Smooth muscle cell (in vitro differentiated cells): ENCODE data around the gene SUPT3H. TPM values are rescaled to one million over a fixed set of nuclear protein-coding genes. Genes with fewer than 3 reads are reported as not detected.
A peak's percentile ranks its signal among the peaks of the same experiment; 100 is the strongest.

Experiments
- DNase-seq: peaks from one replicate; lab custom pipeline; 2025; ENCODE audit not compliant: unreplicated experiment; lab: John Stamatoyannopoulos, UW
- H2AFZ ChIP-seq: fragments of 200-600 bp; sonication (generic); 2 replicates; pipeline ENCODE4 v1.6.0; 2016; ENCODE audit warnings: antibody characterized with exemption, low read depth, mild to moderate bottlenecking
- H3F3A ChIP-seq: fragments of 200-600 bp; sonication (generic); 2 replicates; pipeline ENCODE4 v1.6.0; 2017; ENCODE audit warnings: antibody characterized with exemption, low read depth
- H3K27ac ChIP-seq: fragments of 200-600 bp; sonication (generic); 2 replicates; pipeline ENCODE4 v1.5.1; 2016; ENCODE audit warnings: low read depth, mild to moderate bottlenecking
- H3K27me3 ChIP-seq: fragments of 200-600 bp; sonication (generic); 2 replicates; pipeline ENCODE4 v1.6.1; 2016; ENCODE audit warnings: low read depth, mild to moderate bottlenecking
- H3K36me3 ChIP-seq: fragments of 200-600 bp; sonication (generic); 2 replicates; pipeline ENCODE4 v1.5.1; 2016; ENCODE audit warnings: low read depth
- H3K4me1 ChIP-seq: fragments of 200-600 bp; sonication (generic); 2 replicates; pipeline ENCODE4 v1.5.1; 2016; ENCODE audit warnings: low read depth
- H3K4me2 ChIP-seq: fragments of 200-600 bp; sonication (generic); 2 replicates; pipeline ENCODE4 v1.6.0; 2016; ENCODE audit warnings: mild to moderate bottlenecking
- H3K4me3 ChIP-seq: fragments of 200-600 bp; sonication (generic); 2 replicates; pipeline ENCODE4 v1.5.1; 2016; ENCODE audit warnings: mild to moderate bottlenecking
- H3K79me2 ChIP-seq: fragments of 200-600 bp; sonication (generic); 2 replicates; pipeline ENCODE4 v1.6.0; 2016; ENCODE audit warnings: low read depth, mild to moderate bottlenecking
- H3K9ac ChIP-seq: fragments of 200-600 bp; sonication (generic); 2 replicates; pipeline ENCODE4 v1.6.0; 2016; ENCODE audit warnings: low read depth
- H3K9me3 ChIP-seq: fragments of 200-600 bp; sonication (generic); replicated peaks from 2 replicates; pipeline ENCODE4 v1.5.1; 2016; ENCODE audit warnings: low read depth
- H4K20me1 ChIP-seq: fragments of 200-600 bp; sonication (generic); 2 replicates; pipeline ENCODE4 v1.6.0; 2016; ENCODE audit warnings: low read depth
- CTCF ChIP-seq: fragments of 200-600 bp; sonication (generic); IDR thresholded peaks from 2 replicates; pipeline ENCODE4 v1.5.1; 2017; ENCODE audit warnings: borderline replicate concordance, mild to moderate bottlenecking, antibody characterized with exemption; ENCODE audit not compliant: insufficient read depth, poor library complexity, severe bottlenecking
- WGBS: methylation state at CpG from one replicate; pipeline ENCODE4 v1.1.7; 2016; ENCODE audit warnings: low lambda C conversion rate; 5-methylcytosine and 5-hydroxymethylcytosine counted together
- polyA plus RNA-seq: library from polyadenylated mRNA; unstranded; fragments of >200 nt; fragmentation: Nextera tagmentation; extraction: Ambion mirVana; gene quantifications from 2 replicates; pipeline ENCODE4 v1.2.1, GENCODE V29; 2016
- total RNA-seq: library from RNA; depleted of rRNA; stranded (reverse); fragments of >200 nt; gene quantifications from 2 replicates; pipeline ENCODE4 v1.2.3, GENCODE V29; 2014

Gene SUPT3H
- total and polyA plus RNA-seq, 2 experiments from 2014 or later = 19.4 to 22.9 TPM

GRCh38 chr6:45386501-45386900 is 8.8 kb upstream of the SUPT3H start:
- Histone ChIP-seq H3K9ac (no peak overlapping the region), H3K27me3 (no peaks in the 10 kb centered on the region), H3K36me3 (no peaks in the 10 kb centered on the region), H3F3A (no peaks in the 10 kb centered on the region), H2AFZ (no peak overlapping the region), H3K4me3 (no peak overlapping the region), H3K79me2 (no peaks in the 10 kb centered on the region), H3K4me1 (no peaks in the 10 kb centered on the region), H3K4me2 (no peak overlapping the region), H4K20me1 (no peaks in the 10 kb centered on the region), H3K9me3 (no peaks in the 10 kb centered on the region), H3K27ac (no peak overlapping the region)
- TF ChIP-seq CTCF = no peak
- WGBS = 74% methylated on average over 3 of the region's 3 CpGs
- no peak for DNase-seq

DNA sequence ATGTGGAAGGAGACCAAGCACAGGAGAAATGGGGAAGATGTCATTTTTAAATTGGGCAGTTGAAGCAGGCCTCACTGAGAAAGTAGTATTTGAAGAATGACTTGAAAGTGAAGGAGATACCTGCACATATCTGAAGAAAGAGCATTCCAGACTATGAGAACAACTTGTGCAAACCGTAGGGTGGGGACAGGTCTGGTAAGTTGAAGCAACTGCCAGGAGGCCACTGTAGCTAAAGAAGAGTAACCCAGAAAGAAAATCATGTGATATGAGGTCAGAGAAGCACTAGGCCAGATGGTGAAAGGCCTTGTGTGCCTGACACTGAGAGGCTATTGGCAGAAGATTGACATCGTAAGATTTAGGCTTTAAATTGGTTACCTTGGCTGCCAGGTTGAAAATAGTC is 4.7 kb upstream of the SUPT3H start:
- WGBS = 89% methylated on average over 2 of the region's 2 CpGs
- H3K36me3 ChIP-seq = no peaks in the 10 kb centered on the region
- DNase-seq = no peak
- no peaks in the 10 kb centered on the region for H4K20me1 ChIP-seq
- H3K27me3 ChIP-seq = no peaks in the 10 kb centered on the region
- no peak overlapping the region for H3K27ac ChIP-seq
- no peaks in the 10 kb centered on the region for H3K9me3 ChIP-seq
- peaks cover 9% of the 10 kb centered on the region for H3K4me1 ChIP-seq
- no peak overlapping the region for H3K4me3 ChIP-seq
- no peaks in the 10 kb centered on the region for H3K79me2 ChIP-seq
- H3F3A ChIP-seq = no peaks in the 10 kb centered on the region
- no peak overlapping the region for H3K4me2 ChIP-seq
- TF ChIP-seq CTCF = no peak
- no peak overlapping the region for H3K9ac ChIP-seq
- H2AFZ ChIP-seq = no peak overlapping the region

DNA sequence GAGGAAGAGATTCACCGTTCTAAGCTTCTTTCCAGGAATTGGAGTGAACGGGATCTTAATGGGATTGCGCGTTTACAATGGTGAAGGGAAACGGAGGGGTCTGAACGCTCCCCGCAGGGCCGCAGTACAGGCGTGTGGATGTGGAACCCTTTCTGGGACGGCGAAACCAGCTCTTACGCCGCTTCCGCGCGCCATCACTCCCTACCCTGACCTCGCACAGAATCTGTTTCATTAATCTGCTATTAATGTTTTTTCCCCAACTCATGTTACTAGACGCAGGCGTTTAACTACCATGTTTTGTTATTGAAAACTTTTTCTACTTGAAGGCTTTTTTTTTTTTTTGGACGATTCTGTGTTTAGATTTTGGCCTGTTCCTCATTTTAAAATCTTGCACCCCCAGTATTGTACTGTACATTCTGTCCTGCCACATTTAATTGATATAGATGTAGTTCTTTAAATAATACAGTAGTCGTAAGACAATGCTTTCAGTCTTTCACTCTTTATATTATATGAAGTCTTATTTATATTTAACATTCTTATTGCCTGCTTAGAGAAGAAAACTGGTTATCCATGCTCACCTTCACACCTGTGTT is 696 bp upstream of the SUPT3H start:
- Histone ChIP-seq H4K20me1 (no peaks in the 10 kb centered on the region), H3F3A (no peaks in the 10 kb centered on the region), H3K27me3 (no peaks in the 10 kb centered on the region), H3K9ac (peak overlapping the region; percentile 92), H3K79me2 (peaks cover 24% of the 10 kb centered on the region), H3K4me3 (peak overlapping the region; percentile 82), H2AFZ (peak overlapping the region; percentile 95), H3K36me3 (no peaks in the 10 kb centered on the region), H3K27ac (peak overlapping the region; percentile 95), H3K9me3 (no peaks in the 10 kb centered on the region), H3K4me2 (peak overlapping the region; percentile 90), H3K4me1 (peaks cover 21% of the 10 kb centered on the region)
- WGBS = 6% methylated on average over 21 of the region's 21 CpGs
- DNase-seq = no peak
- no peak for TF ChIP-seq CTCF

GRCh38 chr6:45377043-45377553 is 636 bp downstream of the SUPT3H start:
- peak overlapping the region; percentile 95 for H2AFZ ChIP-seq
- H3K9ac ChIP-seq = peak overlapping the region; percentile 92
- WGBS = under 1% methylated on average over 17 of the region's 21 CpGs
- TF ChIP-seq CTCF = no peak
- H3K4me1 ChIP-seq = peaks cover 21% of the 10 kb centered on the region
- no peaks in the 10 kb centered on the region for H4K20me1 ChIP-seq
- H3K36me3 ChIP-seq = no peaks in the 10 kb centered on the region
- no peak for DNase-seq
- H3K9me3 ChIP-seq = no peaks in the 10 kb centered on the region
- peaks cover 29% of the 10 kb centered on the region for H3K79me2 ChIP-seq
- H3K27ac ChIP-seq = peak overlapping the region; percentile 95
- H3K4me2 ChIP-seq = peak overlapping the region; percentile 90
- H3K27me3 ChIP-seq = no peaks in the 10 kb centered on the region
- peak overlapping the region; percentile 82 for H3K4me3 ChIP-seq
- H3F3A ChIP-seq = no peaks in the 10 kb centered on the region
